Activated naive CD8-positive, alpha-beta T cell treated with anti-CD3 and anti-CD28 coated beads, Interleukin-2, amount 50 U/mL, for 24 hours (primary cell): Measurements from ENCODE around the gene MEG3.

ENCODE experiments used
- ATAC-seq: fragments of 150-1000 bp; cut with Tn5 transposase; one replicate; pipeline ENCODE4 v1.10.0; 2021
- DNase-seq: peaks from one replicate; pipeline ENCODE4 v3.0.0; 2021
- H3K27ac Mint-ChIP-seq: one replicate; pipeline ENCODE4 v1.8.0; 2021; ENCODE audit warnings: mild to moderate bottlenecking, mixed read lengths
- H3K27me3 Mint-ChIP-seq: one replicate; pipeline ENCODE4 v1.8.0; 2021; ENCODE audit warnings: mixed read lengths
- H3K36me3 Mint-ChIP-seq: one replicate; pipeline ENCODE4 v1.8.0; 2021; ENCODE audit warnings: low read depth, mixed read lengths
- H3K4me1 Mint-ChIP-seq: one replicate; pipeline ENCODE4 v1.8.0; 2021; ENCODE audit warnings: mixed read lengths
- H3K4me3 Mint-ChIP-seq: one replicate; pipeline ENCODE4 v1.8.0; 2021; ENCODE audit warnings: mild to moderate bottlenecking, moderate library complexity, mixed read lengths
- H3K9me3 Mint-ChIP-seq: one replicate; pipeline ENCODE4 v1.8.0; 2021; ENCODE audit warnings: mixed read lengths

Gene MEG3

GRCh38 chr14:100825713-100826331, at the start of gene MEG3:
Gene MEG3 (plus strand): TSS chr14:100826118.
- ATAC-seq (no peak), DNase-seq (no peak)
- H3K4me1 Mint-ChIP-seq: peaks cover 1% of the 10 kb centered on the region
- H3K4me3 Mint-ChIP-seq: no peak within 1 kb of the TSS
- no peaks in the 10 kb centered on the region for H3K36me3 Mint-ChIP-seq
- H3K9me3 Mint-ChIP-seq: peaks cover 5% of the 10 kb centered on the region
- no peak within 1 kb of the TSS for H3K27ac Mint-ChIP-seq
- peaks cover 39% of the 10 kb centered on the region for H3K27me3 Mint-ChIP-seq

- no peaks in the 10 kb centered on the region for H3K36me3 Mint-ChIP-seq
Measured at GRCh38 chr14:100776681-100777365, 49.1 kb upstream of the MEG3 start.

GRCh38 chr14:100777366-100777817, 48.5 kb upstream of the MEG3 start:
- H3K9me3 Mint-ChIP-seq: no peaks in the 10 kb centered on the region
- no peak overlapping the region for H3K27ac Mint-ChIP-seq
- no peak overlapping the region for H3K4me3 Mint-ChIP-seq
- no peaks in the 10 kb centered on the region for H3K27me3 Mint-ChIP-seq
- no peak for ATAC-seq
- no peaks in the 10 kb centered on the region for H3K4me1 Mint-ChIP-seq
- DNase-seq: no peak
- no peaks in the 10 kb centered on the region for H3K36me3 Mint-ChIP-seq

More at GRCh38 chr14:100776681-100777365, 49.1 kb upstream of the MEG3 start:
- no peak for ATAC-seq
- no peak for DNase-seq
- Mint-ChIP-seq H3K4me1 (no peaks in the 10 kb centered on the region), H3K9me3 (no peaks in the 10 kb centered on the region), H3K27ac (no peak overlapping the region), H3K4me3 (no peak overlapping the region), H3K27me3 (no peaks in the 10 kb centered on the region)

- H3K9me3 Mint-ChIP-seq: no peaks in the 10 kb centered on the region
- H3K27ac Mint-ChIP-seq: no peak overlapping the region
- no peak overlapping the region for H3K4me3 Mint-ChIP-seq
Measured at GRCh38 chr14:100777818-100778525, 47.9 kb upstream of the MEG3 start.

DNA sequence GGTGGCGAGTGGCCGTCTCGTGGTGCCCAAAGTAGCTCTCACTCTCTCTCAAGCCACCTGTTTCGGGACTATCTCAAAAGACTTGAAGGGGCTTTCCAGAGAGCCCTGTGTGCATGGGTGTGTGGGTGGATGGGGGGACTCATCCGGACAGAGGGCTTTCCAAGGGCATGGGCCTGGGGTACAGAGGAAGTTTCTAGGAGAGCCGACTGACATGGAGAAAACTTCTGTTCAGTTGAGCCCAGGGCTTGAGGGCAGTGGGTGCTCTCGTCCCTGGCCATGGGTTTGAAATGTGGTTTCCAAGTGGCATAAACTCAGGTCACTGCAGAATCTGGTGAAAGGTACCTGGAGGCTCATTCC, 47.4 kb upstream of the MEG3 start:
- DNase-seq: no peak
- ATAC-seq: no peak
- no peaks in the 10 kb centered on the region for H3K4me1 Mint-ChIP-seq
- H3K27ac Mint-ChIP-seq: no peak overlapping the region
- H3K4me3 Mint-ChIP-seq: no peak overlapping the region
- no peaks in the 10 kb centered on the region for H3K27me3 Mint-ChIP-seq
- no peaks in the 10 kb centered on the region for H3K9me3 Mint-ChIP-seq
- H3K36me3 Mint-ChIP-seq: no peaks in the 10 kb centered on the region

More at GRCh38 chr14:100777818-100778525, 47.9 kb upstream of the MEG3 start:
- no peak for DNase-seq
- H3K4me1 Mint-ChIP-seq: no peaks in the 10 kb centered on the region
- ATAC-seq: no peak
- no peaks in the 10 kb centered on the region for H3K36me3 Mint-ChIP-seq
- no peaks in the 10 kb centered on the region for H3K27me3 Mint-ChIP-seq

GRCh38 chr14:100778951-100779690, 46.8 kb upstream of the MEG3 start:
- H3K9me3 Mint-ChIP-seq: no peaks in the 10 kb centered on the region

GRCh38 chr14:100779691-100780080, 46.2 kb upstream of the MEG3 start:
- Mint-ChIP-seq H3K36me3 (no peaks in the 10 kb centered on the region), H3K4me1 (no peaks in the 10 kb centered on the region), H3K9me3 (no peaks in the 10 kb centered on the region), H3K4me3 (no peak overlapping the region), H3K27me3 (no peaks in the 10 kb centered on the region), H3K27ac (no peak overlapping the region)
- ATAC-seq (no peak), DNase-seq (no peak)

More at GRCh38 chr14:100778951-100779690, 46.8 kb upstream of the MEG3 start:
- Mint-ChIP-seq H3K4me1 (no peaks in the 10 kb centered on the region), H3K4me3 (no peak overlapping the region), H3K27ac (no peak overlapping the region), H3K36me3 (no peaks in the 10 kb centered on the region), H3K27me3 (no peaks in the 10 kb centered on the region)
- no peak for DNase-seq
- ATAC-seq: no peak

GRCh38 chr14:100780246-100780645, 45.7 kb upstream of the MEG3 start:
- Mint-ChIP-seq H3K4me3 (no peak overlapping the region), H3K4me1 (no peaks in the 10 kb centered on the region), H3K36me3 (no peaks in the 10 kb centered on the region), H3K27me3 (no peaks in the 10 kb centered on the region), H3K27ac (no peak overlapping the region), H3K9me3 (no peaks in the 10 kb centered on the region)
- DNase-seq (no peak), ATAC-seq (no peak)

DNA sequence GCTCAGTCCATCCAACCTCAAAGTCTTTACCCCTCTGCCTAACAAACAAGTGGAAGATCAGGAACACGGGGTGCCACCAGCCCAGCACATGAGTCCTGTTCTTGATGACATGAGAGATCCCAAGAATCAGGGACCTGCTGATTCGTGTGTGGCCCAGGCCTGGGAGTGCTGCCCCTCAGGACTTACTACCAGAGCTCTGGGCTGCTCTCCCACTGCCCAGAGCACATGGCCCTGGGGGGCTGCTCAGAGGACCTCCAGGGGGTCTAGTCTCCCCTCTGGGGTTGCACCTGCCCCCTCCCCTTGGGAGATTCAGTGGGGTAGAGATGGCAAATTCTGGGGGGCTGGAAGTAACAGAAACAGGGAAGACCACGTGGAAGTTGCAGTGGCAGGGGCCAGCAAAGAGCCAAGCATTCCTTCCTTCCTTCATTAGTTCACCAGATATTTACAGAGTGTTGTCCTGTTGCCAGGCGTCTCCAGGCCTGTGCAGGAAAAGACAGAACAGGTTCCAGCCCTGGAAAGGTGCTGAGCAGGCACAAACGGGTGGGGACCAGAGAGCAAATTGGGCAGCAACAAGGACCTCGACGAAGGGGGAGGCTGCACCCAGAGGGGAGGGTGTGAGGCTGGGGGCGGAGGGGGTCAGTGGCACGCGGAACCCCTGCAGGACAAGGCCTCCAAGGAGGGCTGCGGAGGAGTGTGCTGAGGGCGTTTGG, 45.1 kb upstream of the MEG3 start:
- H3K27ac Mint-ChIP-seq: no peak overlapping the region
- DNase-seq (no peak), ATAC-seq (no peak)
- H3K36me3 Mint-ChIP-seq: no peaks in the 10 kb centered on the region
- H3K27me3 Mint-ChIP-seq: no peaks in the 10 kb centered on the region
- no peaks in the 10 kb centered on the region for H3K4me1 Mint-ChIP-seq
- no peaks in the 10 kb centered on the region for H3K9me3 Mint-ChIP-seq
- H3K4me3 Mint-ChIP-seq: no peak overlapping the region

DNA sequence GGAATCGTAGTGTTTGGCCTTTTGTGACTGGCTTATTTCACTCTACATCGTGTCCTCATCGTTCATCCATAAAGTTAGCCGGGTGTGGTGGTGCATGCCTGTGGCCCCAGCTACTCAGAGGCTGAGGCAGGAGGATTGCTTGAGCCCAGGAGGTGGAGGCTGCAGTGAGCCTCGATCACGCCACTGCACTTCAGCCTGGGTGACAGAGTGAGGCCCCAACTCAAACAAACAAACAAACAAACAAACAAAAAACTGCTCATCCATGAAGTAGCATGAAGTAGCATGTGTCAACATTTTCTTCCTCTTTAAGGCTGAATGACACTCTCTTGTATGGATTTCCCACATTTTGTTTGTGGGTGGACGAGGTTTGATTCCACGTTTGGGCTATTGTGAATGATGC, 44.0 kb upstream of the MEG3 start:
- no peaks in the 10 kb centered on the region for H3K9me3 Mint-ChIP-seq
- H3K36me3 Mint-ChIP-seq: no peaks in the 10 kb centered on the region
- H3K27me3 Mint-ChIP-seq: no peaks in the 10 kb centered on the region
- no peak for ATAC-seq
- no peaks in the 10 kb centered on the region for H3K4me1 Mint-ChIP-seq
- no peak overlapping the region for H3K4me3 Mint-ChIP-seq
- no peak for DNase-seq
- no peak overlapping the region for H3K27ac Mint-ChIP-seq

DNA sequence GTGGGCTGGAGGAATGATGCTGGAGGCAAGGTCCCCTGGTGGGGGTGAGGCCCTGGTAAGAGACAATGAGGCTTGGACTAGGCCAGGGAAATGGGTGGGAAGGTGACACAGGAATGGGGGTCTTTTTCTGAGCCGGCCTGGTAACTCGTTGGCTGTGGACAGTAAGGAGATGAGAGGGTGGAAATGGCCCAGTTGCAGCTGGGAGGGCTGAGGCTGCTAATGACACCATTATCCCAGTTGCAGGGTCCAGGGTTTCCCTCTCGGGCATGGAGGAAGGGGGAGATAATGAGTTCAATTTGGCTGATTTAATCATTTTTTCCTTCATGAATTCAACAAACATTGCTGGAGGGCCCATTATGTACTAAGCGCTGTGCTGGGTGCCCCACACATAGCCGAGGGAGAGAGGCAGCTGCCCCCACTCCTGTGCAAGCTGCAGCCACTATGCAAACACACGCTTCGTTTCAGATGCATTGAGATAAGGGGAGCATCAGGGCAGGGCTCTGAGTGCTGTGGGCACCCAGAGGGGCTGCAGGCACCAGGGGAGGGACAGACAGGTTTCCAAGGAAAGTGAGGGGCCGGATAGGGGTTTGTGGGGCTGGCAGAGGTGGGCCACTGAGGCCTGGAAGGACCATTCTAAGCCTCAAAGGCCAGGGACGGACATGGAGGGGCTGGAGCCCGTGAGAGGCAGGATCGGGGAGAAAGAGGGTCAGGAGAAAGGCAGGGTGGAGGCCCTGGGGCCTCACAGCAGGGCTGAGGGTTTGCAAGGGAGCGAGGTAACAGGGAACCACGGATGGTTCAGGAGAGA, 43.2 kb upstream of the MEG3 start:
- Mint-ChIP-seq H3K4me3 (no peak overlapping the region), H3K4me1 (no peaks in the 10 kb centered on the region), H3K36me3 (no peaks in the 10 kb centered on the region), H3K9me3 (no peaks in the 10 kb centered on the region), H3K27ac (no peak overlapping the region), H3K27me3 (no peaks in the 10 kb centered on the region)
- no peak for DNase-seq
- ATAC-seq: no peak

GRCh38 chr14:100783630-100784370, 42.1 kb upstream of the MEG3 start:
- no peak for DNase-seq
- Mint-ChIP-seq H3K27ac (no peak overlapping the region), H3K36me3 (no peaks in the 10 kb centered on the region), H3K4me3 (no peak overlapping the region), H3K4me1 (no peaks in the 10 kb centered on the region), H3K27me3 (no peaks in the 10 kb centered on the region), H3K9me3 (no peaks in the 10 kb centered on the region)
- ATAC-seq: no peak
